SK-N-SH (cell line): Measurements from ENCODE around the gene CCDC174. TPM values are rescaled to one million over a fixed set of nuclear protein-coding genes. Genes with fewer than 3 reads are reported as not detected.

Experiments used
- CTCF ChIA-PET: fragments of 300-600, 350-600 bp; formaldehyde crosslinking; extraction: SDS; loops from one replicate; lab custom pipeline; 2021; lab: Yijun Ruan, JAX
- POLR2A ChIA-PET: fragments of 350-600 bp; sonication (Branson Sonifier 250); formaldehyde crosslinking; extraction: SDS; loops from one replicate; lab custom pipeline; 2020; ENCODE audit warnings: antibody characterized with exemption, inconsistent platforms; lab: Yijun Ruan, JAX
- DNase-seq: peaks from one replicate; pipeline ENCODE4 v3.0.0; 2012
- H2AFZ ChIP-seq: fragments of 200-600 bp; sonication (generic); 2 replicates; pipeline ENCODE4 v1.8.1; 2016; ENCODE audit warnings: antibody characterized with exemption, mild to moderate bottlenecking, low read depth
- H3F3A ChIP-seq: fragments of 200-600 bp; sonication (generic); replicated peaks from 2 replicates; pipeline ENCODE3; 2016; ENCODE audit warnings: antibody characterized with exemption, mild to moderate bottlenecking; ENCODE audit not compliant: insufficient read depth
- H3K27ac ChIP-seq, 2 experiments: fragments of 200-500 bp in 1 of 2; fragments of 200-600 bp in 1 of 2; sonication (Bioruptor generic) in 1 of 2; sonication (generic), shearing (Covaris generic) in 1 of 2; 2 replicates each; pipeline versions ENCODE4 v1.5.1 to v1.6.1; 2014 to 2016; ENCODE audit warnings: low read depth in 2 of 2, inconsistent platforms in 1 of 2, low read length in 1 of 2, mild to moderate bottlenecking in 1 of 2, mixed read lengths in 1 of 2
- H3K27me3 ChIP-seq: fragments of 200-600 bp; sonication (generic), shearing (Covaris generic); 2 replicates; pipeline ENCODE4 v1.6.1; 2016; ENCODE audit warnings: mixed run types; ENCODE audit not compliant: insufficient read depth
- H3K36me3 ChIP-seq, 2 experiments: fragments of 200-500 bp in 1 of 2; fragments of 200-600 bp in 1 of 2; sonication (Bioruptor generic) in 1 of 2; sonication (generic) in 1 of 2; replicated peaks in 1 of 2; 2 replicates each; pipeline versions ENCODE3 to v1.5.1; 2014 to 2016; ENCODE audit warnings: low read length in 1 of 2, mild to moderate bottlenecking in 1 of 2; ENCODE audit not compliant: insufficient read depth in 2 of 2, control insufficient read depth in 1 of 2
- H3K4me1 ChIP-seq, 2 experiments: fragments of 200-500 bp in 1 of 2; fragments of 200-600 bp in 1 of 2; sonication (Bioruptor generic) in 1 of 2; sonication (generic), shearing (Covaris generic) in 1 of 2; 2 replicates each; pipeline versions ENCODE4 v1.5.1 to v1.6.1; 2014 to 2016; ENCODE audit warnings: low read depth in 1 of 2, low read length in 1 of 2, mixed run types in 1 of 2; ENCODE audit not compliant: insufficient read depth in 2 of 2, control insufficient read depth in 1 of 2
- H3K4me2 ChIP-seq: fragments of 200-600 bp; sonication (generic), shearing (Covaris generic); 2 replicates; pipeline ENCODE4 v1.6.1; 2017; ENCODE audit warnings: mixed run types
- H3K4me3 ChIP-seq, 2 experiments: fragments of 200-500 bp in 1 of 2; fragments of 200-600 bp in 1 of 2; sonication (Bioruptor generic) in 1 of 2; sonication (generic), shearing (Covaris generic) in 1 of 2; 2 replicates each; pipeline versions ENCODE4 v1.5.1 to v1.8.1; 2014 to 2016; ENCODE audit warnings: low read depth in 2 of 2, inconsistent platforms in 1 of 2, low read length in 1 of 2, mild to moderate bottlenecking in 1 of 2, mixed read lengths in 1 of 2, moderate library complexity in 1 of 2
- H3K79me2 ChIP-seq: fragments of 200-600 bp; sonication (generic); 2 replicates; pipeline ENCODE4 v1.8.1; 2017; ENCODE audit warnings: mild to moderate bottlenecking; ENCODE audit not compliant: insufficient read depth
- H3K9ac ChIP-seq: fragments of 200-600 bp; sonication (generic); 2 replicates; pipeline ENCODE4 v1.6.1; 2017; ENCODE audit warnings: mixed run types
- H3K9me2 ChIP-seq: fragments of 200-600 bp; sonication (generic); 2 replicates; pipeline ENCODE4 v1.6.1; 2017; ENCODE audit warnings: mixed run types
- H3K9me3 ChIP-seq: fragments of 200-600 bp; sonication (generic); 2 replicates; pipeline ENCODE4 v1.6.1; 2017; ENCODE audit warnings: mixed run types, mild to moderate bottlenecking, moderate library complexity
- H4K20me1 ChIP-seq: fragments of 200-600 bp; sonication (generic); 2 replicates; pipeline ENCODE4 v1.6.1; 2017; ENCODE audit warnings: mild to moderate bottlenecking, mixed run types; ENCODE audit not compliant: insufficient read depth
- CHD2 ChIP-seq: fragments of 150-350 bp; IDR thresholded peaks from 2 replicates; pipeline ENCODE4 v1.6.1; 2018; ENCODE audit warnings: low read length; ENCODE audit not compliant: partially characterized antibody
- CTCF ChIP-seq: fragments of 200-600 bp; sonication (generic); IDR thresholded peaks from 2 replicates; pipeline ENCODE4 v1.6.1; 2017; ENCODE audit warnings: antibody characterized with exemption, mild to moderate bottlenecking, moderate library complexity
- ELF1 ChIP-seq: IDR thresholded peaks from 2 replicates; pipeline ENCODE4 v1.4.0; 2012
- EZH2phosphoT487 ChIP-seq: fragments of 200-600 bp; sonication (generic); IDR thresholded peaks from 2 replicates; pipeline ENCODE4 v1.6.1; 2017; ENCODE audit warnings: low read depth, mixed run types, mild to moderate bottlenecking, antibody characterized with exemption, moderate library complexity, borderline replicate concordance
- FOSL2 ChIP-seq: IDR thresholded peaks from 2 replicates; pipeline ENCODE4 v1.4.0; 2012; ENCODE audit warnings: low read depth, mild to moderate bottlenecking, moderate library complexity, borderline replicate concordance
- FOXJ3 ChIP-seq: sonication (generic); formaldehyde crosslinking; IDR thresholded peaks from 2 replicates; pipeline ENCODE4 v1.5.1; 2020; ENCODE audit warnings: mild to moderate bottlenecking, missing genetic modification reagents
- GABPA ChIP-seq: IDR thresholded peaks from 2 replicates; pipeline ENCODE4 v1.4.0; 2012; ENCODE audit warnings: low read depth, mild to moderate bottlenecking
- IRF3 ChIP-seq: fragments of 150-350 bp; IDR thresholded peaks from 2 replicates; pipeline ENCODE4 v1.6.1; 2016; ENCODE audit warnings: mild to moderate bottlenecking, low read depth, low read length
- JUND ChIP-seq: IDR thresholded peaks from 2 replicates; pipeline ENCODE4 v1.4.0; 2012
- NFIC ChIP-seq: IDR thresholded peaks from 2 replicates; pipeline ENCODE4 v1.4.0; 2012; ENCODE audit warnings: borderline replicate concordance
- NRF1 ChIP-seq: IDR thresholded peaks from 2 replicates; pipeline ENCODE4 v1.6.1; 2012; ENCODE audit warnings: low read depth, mild to moderate bottlenecking, low read length
- RCOR1 ChIP-seq: fragments of 150-350 bp; IDR thresholded peaks from 2 replicates; pipeline ENCODE4 v1.6.1; 2017; ENCODE audit warnings: antibody characterized with exemption, low read length
- RXRA ChIP-seq: IDR thresholded peaks from 2 replicates; pipeline ENCODE4 v1.4.0; 2012; ENCODE audit warnings: low read depth, mild to moderate bottlenecking, borderline replicate concordance
- SIN3A ChIP-seq: IDR thresholded peaks from 2 replicates; pipeline ENCODE4 v1.6.1; 2012; ENCODE audit warnings: low read depth, mild to moderate bottlenecking, low read length, moderate library complexity, borderline replicate concordance
- SMC3 ChIP-seq: IDR thresholded peaks from 2 replicates; pipeline ENCODE4 v1.6.1; 2012; ENCODE audit warnings: low read depth, low read length, improper control_type of control experiment
- TAF1 ChIP-seq: IDR thresholded peaks from 2 replicates; pipeline ENCODE4 v1.6.1; 2012; ENCODE audit warnings: low read depth, mild to moderate bottlenecking, low read length, moderate library complexity, borderline replicate concordance
- USF1 ChIP-seq: IDR thresholded peaks from 2 replicates; pipeline ENCODE4 v1.4.0; 2012; ENCODE audit warnings: low read depth, borderline replicate concordance
- USF2 ChIP-seq: fragments of 150-350 bp; IDR thresholded peaks from 2 replicates; pipeline ENCODE4 v1.6.1; 2017; ENCODE audit warnings: antibody characterized with exemption, low read length, low read depth, borderline replicate concordance
- YY1 ChIP-seq: IDR thresholded peaks from 2 replicates; pipeline ENCODE4 v1.4.0; 2012; ENCODE audit warnings: low read depth, mild to moderate bottlenecking
- ZBTB33 ChIP-seq: IDR thresholded peaks from 2 replicates; pipeline ENCODE4 v1.4.0; 2012; ENCODE audit warnings: low read depth, borderline replicate concordance
- WGBS: methylation state at CpG from one replicate; pipeline ENCODE4 v1.1.6; 2017; ENCODE audit warnings: low lambda C conversion rate; 5-methylcytosine and 5-hydroxymethylcytosine counted together
- polyA plus RNA-seq, 3 experiments: library from polyadenylated mRNA; depleted of rRNA; stranded (reverse); fragments of >200 nt; gene quantifications; 2 replicates each; pipeline ENCODE4 v1.2.3, GENCODE V29; 2012

The CCDC174 gene
- polyA plus RNA-seq, 1 of the 3 experiments (the other 2 are of a cell fraction), result 6.6 TPM

GRCh38 chr3:14631101-14631497 lies 20.5 kb upstream of the CCDC174 start:
- Histone ChIP-seq H3K4me3 (no peak overlapping the region), H3K79me2 (no peaks in the 10 kb centered on the region), H3K27me3 (no peaks in the 10 kb centered on the region), H3K9ac (no peak overlapping the region), H3K4me1 (no peaks in the 10 kb centered on the region; a peak in 1 of 4 replicates), H3K9me3 (no peaks in the 10 kb centered on the region), H3K27ac (no peak overlapping the region), H3K36me3 (no peaks in the 10 kb centered on the region), H4K20me1 (no peaks in the 10 kb centered on the region), H3F3A (no peaks in the 10 kb centered on the region), H3K4me2 (no peak overlapping the region), H3K9me2 (no peaks in the 10 kb centered on the region), H2AFZ (no peak overlapping the region)
- ChIA-PET CTCF (no interaction called here), POLR2A (no interaction called here)
- WGBS, result 50% methylated on average over 3 of the region's 5 CpGs
- TF ChIP-seq CTCF, result no peak
- no peak for TF ChIP-seq ZBTB33
- no peak for TF ChIP-seq USF1
- no peak for TF ChIP-seq YY1
- TF ChIP-seq ELF1, result no peak
- TF ChIP-seq NRF1, result no peak
- no peak for TF ChIP-seq FOSL2
- no peak for TF ChIP-seq FOXJ3 (CRISPR knock-in tag)
- TF ChIP-seq CHD2, result no peak
- no peak for TF ChIP-seq IRF3
- TF ChIP-seq SMC3, result no peak
- TF ChIP-seq GABPA, result no peak
- no peak for TF ChIP-seq RXRA
- no peak for TF ChIP-seq EZH2phosphoT487
- TF ChIP-seq NFIC, result no peak
- no peak for TF ChIP-seq JUND
- no peak for TF ChIP-seq USF2
- TF ChIP-seq RCOR1, result no peak
- no peak for TF ChIP-seq SIN3A
- TF ChIP-seq TAF1, result no peak
- DNase-seq, result no peak
